GM23338 (cell line): ENCODE data around the gene KMT2E. TPM values are rescaled to one million over a fixed set of nuclear protein-coding genes. Genes with fewer than 3 reads are reported as not detected.

Experiments used
- ATAC-seq: fragments of 200-7000 bp; cut with Tn5 transposase; 3 replicates; pipeline ENCODE4 v1.9.1; 2020
- DNase-seq: peaks from one replicate; pipeline ENCODE4 v3.0.0-alpha.2; 2015; ENCODE audit warnings: low spot score
- H2AFZ ChIP-seq: fragments of 200-600 bp; sonication (generic); 2 replicates; pipeline ENCODE4 v1.8.0; 2016; ENCODE audit warnings: antibody characterized with exemption, mild to moderate bottlenecking, moderate library complexity
- H3F3A ChIP-seq: fragments of 200-600 bp; sonication (generic); replicated peaks from 2 replicates; pipeline ENCODE4 v1.8.0; 2017; ENCODE audit warnings: antibody characterized with exemption, mixed run types, low read depth
- H3K27ac ChIP-seq: fragments of 200-600 bp; sonication (generic); 2 replicates; pipeline ENCODE4 v1.6.1; 2016; ENCODE audit warnings: low read depth
- H3K27me3 ChIP-seq: fragments of 200-600 bp; sonication (generic); 2 replicates; pipeline ENCODE4 v1.8.0; 2016; ENCODE audit warnings: mild to moderate bottlenecking, mixed run types, moderate library complexity; ENCODE audit not compliant: insufficient read depth
- H3K36me3 ChIP-seq: fragments of 200-600 bp; sonication (generic); 2 replicates; pipeline ENCODE4 v1.8.0; 2016; ENCODE audit warnings: mild to moderate bottlenecking; ENCODE audit not compliant: insufficient read depth
- H3K4me1 ChIP-seq: fragments of 200-600 bp; sonication (generic); 2 replicates; pipeline ENCODE4 v1.8.0; 2016; ENCODE audit warnings: mild to moderate bottlenecking, moderate library complexity; ENCODE audit not compliant: insufficient read depth
- H3K4me2 ChIP-seq: fragments of 200-600 bp; sonication (generic); 2 replicates; pipeline ENCODE4 v1.7.1; 2017; ENCODE audit warnings: mixed run types
- H3K4me3 ChIP-seq: fragments of 200-600 bp; sonication (generic); 2 replicates; pipeline ENCODE4 v1.6.1; 2016; ENCODE audit warnings: mixed run types
- H3K79me2 ChIP-seq: fragments of 200-600 bp; sonication (generic); replicated peaks from 2 replicates; pipeline ENCODE4 v1.8.0; 2017; ENCODE audit warnings: mild to moderate bottlenecking; ENCODE audit not compliant: insufficient read depth
- H3K9me2 ChIP-seq: fragments of 200-600 bp; sonication (generic); 2 replicates; pipeline ENCODE4 v1.8.0; 2017; ENCODE audit not compliant: insufficient read depth
- H4K20me1 ChIP-seq: fragments of 200-600 bp; sonication (generic); replicated peaks from 2 replicates; pipeline ENCODE4 v1.8.0; 2017; ENCODE audit warnings: mild to moderate bottlenecking; ENCODE audit not compliant: insufficient read depth
- H3K27ac Mint-ChIP-seq: 2 replicates; pipeline ENCODE4 v1.8.0; 2020; ENCODE audit warnings: inconsistent platforms, mild to moderate bottlenecking, moderate library complexity, mixed read lengths
- H3K27me3 Mint-ChIP-seq: 3 replicates; pipeline ENCODE4 v1.8.0; 2022; ENCODE audit warnings: low read depth, mild to moderate bottlenecking, moderate library complexity, mixed read lengths, inconsistent platforms; ENCODE audit not compliant: insufficient read depth, poor library complexity
- H3K36me3 Mint-ChIP-seq: 3 replicates; pipeline ENCODE4 v1.8.0; 2021; ENCODE audit warnings: low read depth, mild to moderate bottlenecking, inconsistent platforms, moderate library complexity, mixed read lengths
- H3K4me1 Mint-ChIP-seq: 3 replicates; pipeline ENCODE4 v1.8.0; 2020; ENCODE audit warnings: mild to moderate bottlenecking, inconsistent platforms, mixed read lengths
- H3K4me3 Mint-ChIP-seq: 3 replicates; pipeline ENCODE4 v1.8.0; 2021; ENCODE audit warnings: moderate library complexity, mild to moderate bottlenecking, inconsistent platforms, mixed read lengths
- H3K9me3 Mint-ChIP-seq: 3 replicates; pipeline ENCODE4 v1.8.0; 2020; ENCODE audit warnings: moderate library complexity, mild to moderate bottlenecking, inconsistent platforms, mixed read lengths
- CREB1 ChIP-seq: fragments of 250-450 bp; sonication (Bioruptor Pico); IDR thresholded peaks from 2 replicates; pipeline ENCODE4 v1.5.0; 2020; ENCODE audit warnings: low read depth, mild to moderate bottlenecking, moderate library complexity
- EZH2 ChIP-seq: fragments of 200-600 bp; sonication (generic); IDR thresholded peaks from one replicate; pipeline ENCODE4 v1.8.0; 2017; ENCODE audit warnings: antibody characterized with exemption, mild to moderate bottlenecking, low read depth; ENCODE audit not compliant: unreplicated experiment
- EZH2phosphoT487 ChIP-seq: fragments of 200-600 bp; sonication (generic); IDR thresholded peaks from one replicate; pipeline ENCODE4 v1.8.1; 2018; ENCODE audit warnings: antibody characterized with exemption; ENCODE audit not compliant: unreplicated experiment
- JUNB ChIP-seq: IDR thresholded peaks from one replicate; pipeline ENCODE4 v1.6.1; 2016; ENCODE audit warnings: antibody characterized with exemption; ENCODE audit not compliant: unreplicated experiment
- NANOG ChIP-seq: IDR thresholded peaks from 2 replicates; pipeline ENCODE4 v1.6.1; 2016; ENCODE audit warnings: antibody characterized with exemption, borderline replicate concordance
- POLR2AphosphoS5 ChIP-seq: IDR thresholded peaks from 2 replicates; pipeline ENCODE4 v1.6.1; 2016; ENCODE audit warnings: antibody characterized with exemption, low read depth
- ZNF331 ChIP-seq: fragments of 250-450 bp; sonication (Bioruptor Pico); IDR thresholded peaks from 2 replicates; pipeline ENCODE4 v1.5.0; 2020; ENCODE audit warnings: low read depth, mild to moderate bottlenecking, moderate library complexity
- ZNF462 ChIP-seq: fragments of 250-450 bp; sonication (Bioruptor Pico); IDR thresholded peaks from 2 replicates; pipeline ENCODE4 v1.5.0; 2020; ENCODE audit warnings: mild to moderate bottlenecking, moderate library complexity
- polyA plus RNA-seq: library from polyadenylated mRNA; unstranded; fragments of >200 nt; fragmentation: Nextera tagmentation; extraction: Ambion mirVana; gene quantifications from 2 replicates; pipeline ENCODE4 v1.2.1, GENCODE V29; 2016
- total RNA-seq: library from RNA; depleted of rRNA; stranded (reverse); fragments of >200 nt; shearing (Covaris generic); gene quantifications from 2 replicates; pipeline ENCODE4 v1.2.3, GENCODE V29; 2014
- TF ChIP-seq, protein P1 (sequence below): IDR thresholded peaks from 2 replicates; pipeline ENCODE4 v1.6.1; 2016; ENCODE audit warnings: antibody characterized with exemption
- TF ChIP-seq, protein P2 (sequence below): IDR thresholded peaks from one replicate; pipeline ENCODE4 v1.6.1; 2018; ENCODE audit warnings: antibody characterized with exemption; ENCODE audit not compliant: unreplicated experiment
- TF ChIP-seq, protein P3 (sequence below), 2 experiments: fragments of 200-600 bp in 1 of 2; sonication (generic) in 1 of 2; conservative IDR thresholded peaks; 2 replicates each; pipeline versions ENCODE4 v1.5.1 to v1.6.1; 2016 to 2017; ENCODE audit warnings: antibody characterized with exemption in 2 of 2, low read depth in 2 of 2, mild to moderate bottlenecking in 2 of 2, moderate library complexity in 1 of 2

KMT2E gene
- total and polyA plus RNA-seq, 2 experiments from 2014 or later: 50.2 to 70.9 TPM

GRCh38 chr7:104982308-104983075 is 31.5 kb upstream of the KMT2E start:
- Histone ChIP-seq H3K9me2 (no peaks in the 10 kb centered on the region), H3K4me1 (peaks cover 57% of the 10 kb centered on the region), H3K79me2 (peaks cover 18% of the 10 kb centered on the region), H4K20me1 (peaks cover 21% of the 10 kb centered on the region), H3F3A (peaks cover 9% of the 10 kb centered on the region; the same call in 1 of the 2 replicates), H3K27me3 (no peaks in the 10 kb centered on the region), H3K36me3 (no peaks in the 10 kb centered on the region), H3K4me3 (peak overlapping the region; percentile 65), H3K4me2 (peak overlapping the region; percentile 85), H2AFZ (no peak overlapping the region), H3K27ac (peak overlapping the region; percentile 5; the same call in 1 of the 2 replicates)
- TF ChIP-seq, protein P1, sequence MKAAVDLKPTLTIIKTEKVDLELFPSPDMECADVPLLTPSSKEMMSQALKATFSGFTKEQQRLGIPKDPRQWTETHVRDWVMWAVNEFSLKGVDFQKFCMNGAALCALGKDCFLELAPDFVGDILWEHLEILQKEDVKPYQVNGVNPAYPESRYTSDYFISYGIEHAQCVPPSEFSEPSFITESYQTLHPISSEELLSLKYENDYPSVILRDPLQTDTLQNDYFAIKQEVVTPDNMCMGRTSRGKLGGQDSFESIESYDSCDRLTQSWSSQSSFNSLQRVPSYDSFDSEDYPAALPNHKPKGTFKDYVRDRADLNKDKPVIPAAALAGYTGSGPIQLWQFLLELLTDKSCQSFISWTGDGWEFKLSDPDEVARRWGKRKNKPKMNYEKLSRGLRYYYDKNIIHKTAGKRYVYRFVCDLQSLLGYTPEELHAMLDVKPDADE: no peak
- TF ChIP-seq ZNF462 (CRISPR knock-in tag) (no peak), POLR2AphosphoS5 (no peak), NANOG (no peak), JUNB (no peak), ZNF331 (CRISPR knock-in tag) (no peak), EZH2 (no peak), CREB1 (no peak), EZH2phosphoT487 (no peak)
- TF ChIP-seq, protein P2, sequence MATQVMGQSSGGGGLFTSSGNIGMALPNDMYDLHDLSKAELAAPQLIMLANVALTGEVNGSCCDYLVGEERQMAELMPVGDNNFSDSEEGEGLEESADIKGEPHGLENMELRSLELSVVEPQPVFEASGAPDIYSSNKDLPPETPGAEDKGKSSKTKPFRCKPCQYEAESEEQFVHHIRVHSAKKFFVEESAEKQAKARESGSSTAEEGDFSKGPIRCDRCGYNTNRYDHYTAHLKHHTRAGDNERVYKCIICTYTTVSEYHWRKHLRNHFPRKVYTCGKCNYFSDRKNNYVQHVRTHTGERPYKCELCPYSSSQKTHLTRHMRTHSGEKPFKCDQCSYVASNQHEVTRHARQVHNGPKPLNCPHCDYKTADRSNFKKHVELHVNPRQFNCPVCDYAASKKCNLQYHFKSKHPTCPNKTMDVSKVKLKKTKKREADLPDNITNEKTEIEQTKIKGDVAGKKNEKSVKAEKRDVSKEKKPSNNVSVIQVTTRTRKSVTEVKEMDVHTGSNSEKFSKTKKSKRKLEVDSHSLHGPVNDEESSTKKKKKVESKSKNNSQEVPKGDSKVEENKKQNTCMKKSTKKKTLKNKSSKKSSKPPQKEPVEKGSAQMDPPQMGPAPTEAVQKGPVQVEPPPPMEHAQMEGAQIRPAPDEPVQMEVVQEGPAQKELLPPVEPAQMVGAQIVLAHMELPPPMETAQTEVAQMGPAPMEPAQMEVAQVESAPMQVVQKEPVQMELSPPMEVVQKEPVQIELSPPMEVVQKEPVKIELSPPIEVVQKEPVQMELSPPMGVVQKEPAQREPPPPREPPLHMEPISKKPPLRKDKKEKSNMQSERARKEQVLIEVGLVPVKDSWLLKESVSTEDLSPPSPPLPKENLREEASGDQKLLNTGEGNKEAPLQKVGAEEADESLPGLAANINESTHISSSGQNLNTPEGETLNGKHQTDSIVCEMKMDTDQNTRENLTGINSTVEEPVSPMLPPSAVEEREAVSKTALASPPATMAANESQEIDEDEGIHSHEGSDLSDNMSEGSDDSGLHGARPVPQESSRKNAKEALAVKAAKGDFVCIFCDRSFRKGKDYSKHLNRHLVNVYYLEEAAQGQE: no peak
- TF ChIP-seq, protein P3, sequence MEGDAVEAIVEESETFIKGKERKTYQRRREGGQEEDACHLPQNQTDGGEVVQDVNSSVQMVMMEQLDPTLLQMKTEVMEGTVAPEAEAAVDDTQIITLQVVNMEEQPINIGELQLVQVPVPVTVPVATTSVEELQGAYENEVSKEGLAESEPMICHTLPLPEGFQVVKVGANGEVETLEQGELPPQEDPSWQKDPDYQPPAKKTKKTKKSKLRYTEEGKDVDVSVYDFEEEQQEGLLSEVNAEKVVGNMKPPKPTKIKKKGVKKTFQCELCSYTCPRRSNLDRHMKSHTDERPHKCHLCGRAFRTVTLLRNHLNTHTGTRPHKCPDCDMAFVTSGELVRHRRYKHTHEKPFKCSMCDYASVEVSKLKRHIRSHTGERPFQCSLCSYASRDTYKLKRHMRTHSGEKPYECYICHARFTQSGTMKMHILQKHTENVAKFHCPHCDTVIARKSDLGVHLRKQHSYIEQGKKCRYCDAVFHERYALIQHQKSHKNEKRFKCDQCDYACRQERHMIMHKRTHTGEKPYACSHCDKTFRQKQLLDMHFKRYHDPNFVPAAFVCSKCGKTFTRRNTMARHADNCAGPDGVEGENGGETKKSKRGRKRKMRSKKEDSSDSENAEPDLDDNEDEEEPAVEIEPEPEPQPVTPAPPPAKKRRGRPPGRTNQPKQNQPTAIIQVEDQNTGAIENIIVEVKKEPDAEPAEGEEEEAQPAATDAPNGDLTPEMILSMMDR (conservative IDR thresholded peaks at IDR 0.05; ENCODE audit: low read depth in 2 of 2): no peak
- Mint-ChIP-seq H3K27me3 (peaks cover 13% of the 10 kb centered on the region), H3K4me3 (peak overlapping the region; percentile 99), H3K36me3 (no peaks in the 10 kb centered on the region), H3K27ac (peak overlapping the region; percentile 100), H3K9me3 (no peaks in the 10 kb centered on the region; the same call in 2 of the 3 replicates), H3K4me1 (peaks cover 66% of the 10 kb centered on the region)
- ATAC-seq (no peak), DNase-seq (no peak)
